ENCODE results near the gene CADM3. TPM values are rescaled to one million over a fixed set of nuclear protein-coding genes. Genes with fewer than 3 reads are reported as not detected.

CADM3 gene
- total and polyA plus RNA-seq, 2 of the 8 experiments (the other 6 are each of a cell fraction or from before 2014, with no cell fraction given): 8.3 to 8.5 TPM

DNA sequence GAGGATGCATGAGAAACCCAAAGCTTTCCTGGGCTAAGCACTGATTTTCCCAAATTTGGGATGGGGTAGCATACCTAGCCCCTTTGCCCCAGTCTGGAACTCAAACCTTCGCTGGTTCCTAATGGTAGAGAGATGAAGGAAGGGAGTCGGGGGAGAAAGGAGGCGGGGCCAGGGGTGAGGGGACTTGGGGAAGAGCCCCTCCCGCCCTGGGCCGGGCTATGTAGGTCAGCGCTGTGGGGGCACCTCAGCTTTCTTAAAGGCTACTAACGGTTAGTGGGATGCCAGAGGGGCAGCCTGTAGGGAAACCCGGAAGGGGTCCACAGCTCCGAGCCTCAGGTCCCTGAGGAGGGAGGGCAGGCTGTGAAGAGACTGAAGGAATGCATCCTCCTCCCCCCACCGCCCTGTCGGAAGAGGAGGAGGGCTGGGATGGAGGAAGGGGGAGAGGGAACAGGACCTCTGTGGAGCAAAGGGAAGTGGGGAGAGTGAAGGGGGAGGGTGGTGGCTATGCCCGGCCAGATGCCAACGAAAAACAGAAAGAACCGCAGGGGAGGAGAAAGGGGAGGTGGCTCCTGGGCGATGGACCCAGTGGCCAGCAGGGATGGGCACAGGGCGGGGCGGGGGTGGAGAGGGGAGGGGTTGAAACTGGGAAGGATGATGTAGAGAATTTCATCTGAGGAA is 1.3 kb downstream of the CADM3 start (continued):
- TF ChIP-seq GTF2F1 (IDR thresholded peaks at IDR 0.05; ENCODE audit: borderline replicate concordance, low read depth, low read length): no peak
- TF ChIP-seq SUZ12 (IDR thresholded peaks at IDR 0.05; ENCODE audit: low read length): no peak
- TF ChIP-seq SP2 (IDR thresholded peaks at IDR 0.05; ENCODE audit: low read length): no peak
- TF ChIP-seq CEBPB (IDR thresholded peaks at IDR 0.05; ENCODE audit: low read depth, low read length): no peak
- 0 out of 2 replicates have a peak, but pooled peaks have one; percentile 19 for TF ChIP-seq TAF1 (IDR thresholded peaks at IDR 0.05; ENCODE audit: low read depth, low read length)
- TF ChIP-seq SP4 (IDR thresholded peaks at IDR 0.05; ENCODE audit: low read length): no peak
- no peak for TF ChIP-seq KDM1A (IDR thresholded peaks at IDR 0.05; ENCODE audit: borderline replicate concordance, low read length)
- TF ChIP-seq BACH1 (IDR thresholded peaks at IDR 0.05; ENCODE audit: low read length): no peak
- TF ChIP-seq SIRT6 (IDR thresholded peaks at IDR 0.05; ENCODE audit: low read length): no peak
- 0 out of 2 replicates have a peak, but pooled peaks have one; percentile 21 for TF ChIP-seq RFX5 (IDR thresholded peaks at IDR 0.05; ENCODE audit: borderline replicate concordance, low read depth, low read length)
- no peak for TF ChIP-seq KDM5A (IDR thresholded peaks at IDR 0.05; ENCODE audit: low read length)
- no peak for TF ChIP-seq RNF2 (IDR thresholded peaks at IDR 0.05; ENCODE audit: borderline replicate concordance, low read depth, low read length, missing control alignments, poor library complexity, severe bottlenecking)
- no peak for TF ChIP-seq NANOG (IDR thresholded peaks at IDR 0.05; ENCODE audit: insufficient read depth, low read depth, low read length, poor library complexity, severe bottlenecking)
- no peak for TF ChIP-seq RAD21 (IDR thresholded peaks at IDR 0.05 in 1 of 2, conservative IDR thresholded peaks at IDR 0.05 in 1 of 2; ENCODE audit: low read depth in 2 of 2, low read length in 2 of 2)
- TF ChIP-seq RBBP5 (IDR thresholded peaks at IDR 0.05; ENCODE audit: borderline replicate concordance, low read depth, low read length): peak; percentile 55; the same call in 1 of the 2 replicates
- TF ChIP-seq FOSL1 (IDR thresholded peaks at IDR 0.05; ENCODE audit: insufficient read depth, low read depth, low read length): no peak
- TF ChIP-seq KDM4A (IDR thresholded peaks at IDR 0.05; ENCODE audit: low read depth, low read length, severe bottlenecking): peak; percentile 49
- peak; percentile 56; the same call in 1 of the 2 replicates for TF ChIP-seq TEAD4 (IDR thresholded peaks at IDR 0.05; ENCODE audit: low read depth, low read length)
- TF ChIP-seq, protein P1, sequence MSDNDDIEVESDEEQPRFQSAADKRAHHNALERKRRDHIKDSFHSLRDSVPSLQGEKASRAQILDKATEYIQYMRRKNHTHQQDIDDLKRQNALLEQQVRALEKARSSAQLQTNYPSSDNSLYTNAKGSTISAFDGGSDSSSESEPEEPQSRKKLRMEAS (IDR thresholded peaks at IDR 0.05): no peak

Measured in H1 (cell line).